Measurements from ENCODE around the gene KRT75. TPM values are rescaled to one million over a fixed set of nuclear protein-coding genes. Genes with fewer than 3 reads are reported as not detected.

The KRT75 gene
- total and polyA plus RNA-seq, 2 of the 4 experiments (the other 2 are of a cell fraction) = not detected

DNA sequence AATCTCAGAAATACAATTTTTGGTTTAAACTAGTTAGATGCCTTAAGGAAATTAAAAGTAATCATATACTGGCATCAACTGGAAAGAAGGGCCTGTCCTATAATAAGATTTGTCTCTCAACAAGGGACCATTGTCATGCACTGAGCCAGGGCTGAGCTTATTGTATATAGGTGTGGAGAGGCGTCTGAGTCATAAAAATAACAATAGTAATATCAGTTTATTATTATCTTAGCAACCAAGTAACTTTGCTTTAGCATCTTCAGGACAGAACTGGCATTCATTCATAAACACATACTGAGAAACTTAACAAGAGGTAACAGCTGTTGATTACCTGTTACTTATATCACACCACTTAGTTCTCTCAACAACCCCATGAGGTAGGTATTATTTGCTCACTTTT, 7.1 kb downstream of the KRT75 start:
- Histone ChIP-seq H3K27me3 (ENCODE audit: control insufficient read depth, insufficient read depth, low read length) (peaks cover 75% of the 10 kb centered on the region), H4K8ac (ENCODE audit: low read depth in 2 of 2, low read length in 2 of 2) (no peak overlapping the region), H3K9me1 (ENCODE audit: insufficient read depth, low read length) (no peaks in the 10 kb centered on the region), H2BK20ac (ENCODE audit: low read depth, low read length) (no peak overlapping the region), H3K4me1 (ENCODE audit: control insufficient read depth, insufficient read depth, low read length) (no peaks in the 10 kb centered on the region), H3K9me3 (ENCODE audit: control insufficient read depth, insufficient read depth, low read length) (no peaks in the 10 kb centered on the region), H3K9ac (ENCODE audit: low read depth, low read length) (no peak overlapping the region), H2BK120ac (ENCODE audit: low read depth, low read length) (no peak overlapping the region), H3K4ac (ENCODE audit: low read depth, low read length) (no peak overlapping the region), H4K91ac (ENCODE audit: insufficient read depth, low read depth, low read length) (no peak overlapping the region), H3K4me2 (ENCODE audit: low read depth, low read length) (no peak overlapping the region), H4K5ac (ENCODE audit: low read depth, low read length) (no peak overlapping the region), H3K27ac (ENCODE audit: insufficient read depth, low read length) (no peak overlapping the region), H3K14ac (replicated peaks; ENCODE audit: low read depth, low read length) (no peak overlapping the region), H3K4me3 (ENCODE audit: insufficient read depth, low read depth, low read length) (no peak overlapping the region), H4K20me1 (ENCODE audit: insufficient read depth, low read length) (no peaks in the 10 kb centered on the region), H3K36me3 (ENCODE audit: control insufficient read depth, insufficient read depth, low read length) (no peaks in the 10 kb centered on the region), H2AK5ac (ENCODE audit: low read depth, low read length) (no peak overlapping the region), H3K56ac (ENCODE audit: extremely low read depth, insufficient read depth, low read length) (no peak overlapping the region), H2BK15ac (ENCODE audit: low read depth, low read length) (no peak overlapping the region), H3K18ac (ENCODE audit: low read depth, low read length) (no peak overlapping the region), H2AK9ac (replicated peaks; ENCODE audit: low read depth, low read length, poor library complexity) (no peak overlapping the region), H2AFZ (replicated peaks; ENCODE audit: low read length, poor library complexity) (no peak overlapping the region), H3K23ac (ENCODE audit: low read depth, low read length) (no peak overlapping the region), H2BK5ac (ENCODE audit: low read depth, low read length, poor library complexity, severe bottlenecking) (no peak overlapping the region), H3K79me1 (ENCODE audit: low read depth in 1 of 2, low read length in 2 of 2) (no peaks in the 10 kb centered on the region)
- ChIA-PET POLR2A (ENCODE audit: unreplicated experiment) (no interaction called here), CTCF (no interaction called here)
- no peak for TF ChIP-seq SMC3 (IDR thresholded peaks at IDR 0.05; ENCODE audit: low read depth, low read length)
- in situ Hi-C loops (cut with MboI; ENCODE audit: low sequenced_read_pairs) (no loop called here), intact Hi-C loops (cut with micrococcal nuclease) (no loop called here), dilution Hi-C loops (cut with HindIII; ENCODE audit: low sequenced_read_pairs, unreplicated experiment) (no loop called here)
- ATAC-seq (ENCODE audit: low read depth) (no peak), DNase-seq (no peak)
- no TSS peak for BruUV-seq (replicated peaks)
- no CpG with 5 or more reads among the region's 1 CpG for WGBS, 2 experiments (ENCODE audit: extremely low coverage in 2 of 2, insufficient read length in 1 of 2)

All from IMR-90 (cell line).